PFSK-1 (cell line): ENCODE results near the gene C1orf174.

Source experiments
- FOXP2 ChIP-seq: optimal IDR thresholded peaks from 2 replicates; pipeline ENCODE3; 2011; ENCODE audit warnings: borderline replicate concordance, control low read depth, inconsistent platforms; ENCODE audit not compliant: insufficient read depth; ENCODE audit errors: extremely low read length, extremely low read depth
- POLR2AphosphoS5 ChIP-seq: IDR thresholded peaks from 2 replicates; pipeline ENCODE4 v1.6.1; 2012; ENCODE audit warnings: low read depth, mild to moderate bottlenecking, control low read depth, low read length, moderate library complexity
- SIN3A ChIP-seq: IDR thresholded peaks from 2 replicates; pipeline ENCODE4 v1.6.1; 2012; ENCODE audit warnings: mild to moderate bottlenecking, low read length, moderate library complexity, borderline replicate concordance; ENCODE audit not compliant: insufficient read depth
- TAF1 ChIP-seq: IDR thresholded peaks from 2 replicates; pipeline ENCODE4 v1.6.1; 2012; ENCODE audit warnings: low read length, control low read depth, borderline replicate concordance; ENCODE audit not compliant: insufficient read depth
- TF ChIP-seq, protein P1 (sequence below), 2 experiments: IDR thresholded peaks; 2 replicates each; pipeline versions ENCODE4 v1.6.1 to v1.8.0; 2011 to 2012; ENCODE audit warnings: low read depth in 2 of 2, low read length in 2 of 2, control low read depth in 1 of 2, inconsistent platforms in 1 of 2, mild to moderate bottlenecking in 1 of 2, moderate library complexity in 1 of 2; ENCODE audit not compliant: insufficient read depth in 1 of 2

DNA sequence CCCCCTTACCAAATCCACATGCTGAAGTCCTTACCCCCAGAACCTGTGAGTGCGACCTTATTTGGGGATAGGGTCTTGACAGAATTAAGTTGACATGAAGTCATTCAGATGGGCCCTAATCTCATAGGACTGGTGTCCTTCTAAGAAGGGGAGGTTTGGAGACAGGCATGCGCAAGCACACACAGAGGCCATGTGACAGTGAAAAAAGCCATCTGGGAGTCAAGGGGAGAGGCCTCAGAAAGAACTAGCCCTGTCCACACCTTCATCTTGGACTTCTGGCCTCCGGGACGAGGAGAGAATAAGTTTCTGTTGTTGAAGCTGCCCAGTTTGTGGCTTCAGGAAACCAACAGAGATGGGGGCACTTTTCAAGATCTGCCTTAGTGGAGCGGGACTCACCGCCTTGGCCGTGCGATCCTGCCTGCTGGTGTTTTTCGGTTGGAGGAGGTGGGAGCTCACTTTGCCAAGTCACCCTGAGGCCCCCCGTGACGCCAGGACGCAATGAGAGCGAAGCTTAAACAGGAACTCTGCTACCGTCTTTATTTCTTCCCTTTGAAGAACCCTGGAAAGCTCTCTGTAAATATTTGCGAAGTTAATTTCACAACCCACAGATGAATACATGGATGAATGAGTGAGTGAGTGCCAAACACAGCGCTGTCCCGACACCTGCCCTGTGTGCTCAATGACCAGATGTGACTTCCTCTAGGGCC lies 42.5 kb upstream of the C1orf174 start:
- TF ChIP-seq POLR2AphosphoS5: no peak
- TF ChIP-seq, protein P1, sequence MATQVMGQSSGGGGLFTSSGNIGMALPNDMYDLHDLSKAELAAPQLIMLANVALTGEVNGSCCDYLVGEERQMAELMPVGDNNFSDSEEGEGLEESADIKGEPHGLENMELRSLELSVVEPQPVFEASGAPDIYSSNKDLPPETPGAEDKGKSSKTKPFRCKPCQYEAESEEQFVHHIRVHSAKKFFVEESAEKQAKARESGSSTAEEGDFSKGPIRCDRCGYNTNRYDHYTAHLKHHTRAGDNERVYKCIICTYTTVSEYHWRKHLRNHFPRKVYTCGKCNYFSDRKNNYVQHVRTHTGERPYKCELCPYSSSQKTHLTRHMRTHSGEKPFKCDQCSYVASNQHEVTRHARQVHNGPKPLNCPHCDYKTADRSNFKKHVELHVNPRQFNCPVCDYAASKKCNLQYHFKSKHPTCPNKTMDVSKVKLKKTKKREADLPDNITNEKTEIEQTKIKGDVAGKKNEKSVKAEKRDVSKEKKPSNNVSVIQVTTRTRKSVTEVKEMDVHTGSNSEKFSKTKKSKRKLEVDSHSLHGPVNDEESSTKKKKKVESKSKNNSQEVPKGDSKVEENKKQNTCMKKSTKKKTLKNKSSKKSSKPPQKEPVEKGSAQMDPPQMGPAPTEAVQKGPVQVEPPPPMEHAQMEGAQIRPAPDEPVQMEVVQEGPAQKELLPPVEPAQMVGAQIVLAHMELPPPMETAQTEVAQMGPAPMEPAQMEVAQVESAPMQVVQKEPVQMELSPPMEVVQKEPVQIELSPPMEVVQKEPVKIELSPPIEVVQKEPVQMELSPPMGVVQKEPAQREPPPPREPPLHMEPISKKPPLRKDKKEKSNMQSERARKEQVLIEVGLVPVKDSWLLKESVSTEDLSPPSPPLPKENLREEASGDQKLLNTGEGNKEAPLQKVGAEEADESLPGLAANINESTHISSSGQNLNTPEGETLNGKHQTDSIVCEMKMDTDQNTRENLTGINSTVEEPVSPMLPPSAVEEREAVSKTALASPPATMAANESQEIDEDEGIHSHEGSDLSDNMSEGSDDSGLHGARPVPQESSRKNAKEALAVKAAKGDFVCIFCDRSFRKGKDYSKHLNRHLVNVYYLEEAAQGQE (IDR thresholded peaks at IDR 0.05; ENCODE audit: insufficient read depth in 1 of 2, low read depth in 2 of 2, low read length in 2 of 2): no peak
- no peak for TF ChIP-seq SIN3A
- TF ChIP-seq TAF1: no peak
- no peak for TF ChIP-seq FOXP2
